ENCODE results near the gene TSC1.

The TSC1 gene

DNA sequence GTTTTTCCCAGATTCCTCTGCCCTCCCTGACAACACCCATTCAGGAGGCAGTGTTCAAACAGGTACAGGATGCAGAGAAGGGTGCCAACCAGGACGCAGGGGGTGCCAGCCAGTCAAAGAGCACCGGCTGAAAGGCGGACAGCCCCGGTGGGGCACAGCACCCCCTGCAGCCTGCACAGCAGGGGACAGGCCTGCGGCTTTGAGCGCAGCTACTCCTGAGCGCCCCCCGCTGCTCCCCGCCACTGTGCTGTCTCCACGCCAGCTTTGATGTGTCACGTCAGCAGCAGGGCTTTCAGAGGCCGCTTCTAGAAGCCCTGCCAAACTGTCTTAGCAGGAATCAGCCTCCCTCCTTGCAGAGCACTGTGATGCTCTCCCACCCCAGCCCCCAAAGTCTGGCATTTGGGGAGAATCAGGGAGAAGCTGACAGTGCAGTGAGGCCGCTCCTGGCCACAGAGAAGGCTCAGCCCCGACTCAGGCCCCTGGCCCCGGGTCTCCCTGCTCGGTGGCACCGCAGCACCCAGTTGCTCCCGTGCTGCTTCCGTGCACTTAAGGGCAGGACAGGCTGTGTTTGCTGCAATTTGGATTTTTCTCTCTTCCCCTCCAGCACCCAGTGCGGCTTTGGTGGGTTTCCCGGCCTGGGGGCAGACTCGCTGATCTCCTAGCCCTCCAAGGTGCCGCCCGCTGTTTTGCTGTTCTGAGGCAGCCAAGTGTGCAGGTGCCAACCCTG lies 86.6 kb downstream of the TSC1 start:
- DNase-seq, result no peak

GRCh38 chr9:132857031-132857430 lies 87.4 kb downstream of the TSC1 start:
- DNase-seq, result no peak

DNA sequence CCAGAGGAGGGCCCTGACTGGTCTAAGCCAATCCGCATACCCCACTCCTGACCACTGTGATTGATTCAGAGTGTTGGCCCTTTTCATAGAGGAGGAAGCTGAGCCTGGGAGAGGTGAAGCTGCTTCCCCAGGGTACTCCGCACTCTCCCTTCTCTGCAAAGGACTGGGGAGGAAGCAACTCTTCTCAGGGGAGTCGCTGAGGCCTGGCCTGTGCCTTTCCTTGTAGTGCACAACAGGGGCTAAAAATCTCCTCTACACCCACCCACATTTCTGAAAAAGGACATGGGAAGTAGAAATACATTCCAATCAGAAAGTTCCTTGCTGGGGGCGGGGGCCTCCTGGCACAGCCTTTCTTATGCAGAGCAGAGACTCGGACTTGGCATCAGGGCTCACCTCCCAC lies 88.5 kb downstream of the TSC1 start:
- no peak for DNase-seq

GRCh38 chr9:132854832-132855231 lies 89.6 kb downstream of the TSC1 start:
- DNase-seq, result no peak

DNA sequence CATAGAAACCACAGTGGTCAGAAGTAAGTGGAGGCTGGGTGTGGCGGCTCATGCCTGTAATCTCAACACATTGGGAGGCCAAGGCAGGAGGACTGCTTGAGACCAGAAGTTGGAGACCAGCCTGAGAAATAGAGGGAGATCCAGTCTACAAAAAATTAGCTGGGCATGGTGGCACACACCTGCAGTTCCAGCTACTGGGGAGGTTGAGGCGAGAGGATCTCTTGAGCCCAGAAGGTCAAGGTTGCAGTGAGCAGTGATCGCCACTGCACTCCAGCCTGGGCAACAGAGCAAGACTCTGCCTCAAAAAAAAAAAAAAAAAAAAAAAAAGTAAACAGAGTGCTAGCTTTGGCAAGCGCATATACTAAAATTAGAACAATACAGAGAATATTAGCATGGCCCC lies 90.9 kb downstream of the TSC1 start:
- no peak for DNase-seq

DNA sequence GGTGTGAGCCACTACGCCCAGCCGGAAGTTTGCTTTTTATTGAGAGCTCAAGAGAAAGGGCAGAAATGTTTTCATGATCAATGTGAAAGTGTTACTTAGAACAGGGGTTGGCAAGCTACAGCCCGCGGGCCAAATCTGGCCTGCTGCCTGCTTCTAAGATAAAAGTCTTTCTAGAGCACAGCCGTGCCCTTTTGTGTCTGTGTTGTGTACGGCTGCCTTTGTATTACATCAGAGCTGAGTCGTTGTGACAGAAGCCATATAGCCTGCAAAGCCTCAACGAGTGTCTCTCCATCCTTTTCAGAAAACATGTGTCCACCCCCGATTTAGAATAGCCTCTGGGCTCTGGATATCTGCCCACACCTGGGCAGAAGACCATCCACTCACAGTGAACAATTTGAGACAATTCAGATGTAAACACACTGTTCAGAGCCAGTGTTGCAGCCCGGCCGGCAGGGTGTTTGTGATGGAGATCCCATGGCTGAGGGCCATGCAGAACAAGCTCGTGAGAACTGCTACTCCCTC lies 95.2 kb downstream of the TSC1 start:
- no peak for DNase-seq

- DNase-seq, result no peak
Observed at GRCh38 chr9:132846918-132847515, 97.4 kb downstream of the TSC1 start.

DNA sequence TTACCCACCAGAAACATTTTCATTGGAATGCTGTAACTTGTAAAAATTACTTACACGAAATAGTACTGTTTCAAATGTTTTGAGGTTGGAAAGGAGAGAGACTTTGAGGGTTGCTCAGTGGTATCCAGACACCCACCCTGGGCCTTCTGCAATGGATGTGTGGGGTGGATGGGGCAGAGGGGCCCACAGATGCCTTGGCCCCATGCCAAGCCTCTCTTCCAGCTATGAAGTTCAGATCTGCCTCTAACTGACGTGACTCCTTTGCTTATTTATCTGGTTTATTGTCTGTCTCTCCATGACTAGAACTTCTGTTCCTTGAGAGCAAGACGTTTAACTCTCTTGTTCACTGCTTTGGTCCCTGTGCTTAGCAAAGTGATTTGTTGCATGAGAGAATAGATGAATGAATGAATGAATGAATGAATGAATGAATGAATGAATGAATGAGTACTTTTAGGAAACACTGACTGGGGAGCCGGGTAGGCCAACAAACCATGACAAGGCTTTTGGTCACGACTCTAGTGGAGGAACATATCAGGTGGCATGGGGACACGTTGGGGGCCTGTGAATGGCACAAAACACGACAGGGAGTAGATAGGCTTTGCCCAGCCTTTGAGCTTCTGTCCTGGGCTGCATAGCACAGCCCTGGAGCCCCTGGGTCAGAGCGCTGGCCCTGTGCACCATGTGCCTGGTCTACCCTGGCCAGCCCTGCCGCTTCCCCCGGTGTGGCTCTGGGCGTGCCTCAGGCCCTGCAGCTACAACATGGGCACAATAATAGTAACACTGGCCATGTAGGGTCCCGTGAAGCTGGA lies 98.1 kb downstream of the TSC1 start:
- DNase-seq, result no peak

GRCh38 chr9:132842124-132843044 lies 102.0 kb downstream of the TSC1 start:
- no peak for DNase-seq
